Measurements from ENCODE around the gene RALGAPA2.

DNA sequence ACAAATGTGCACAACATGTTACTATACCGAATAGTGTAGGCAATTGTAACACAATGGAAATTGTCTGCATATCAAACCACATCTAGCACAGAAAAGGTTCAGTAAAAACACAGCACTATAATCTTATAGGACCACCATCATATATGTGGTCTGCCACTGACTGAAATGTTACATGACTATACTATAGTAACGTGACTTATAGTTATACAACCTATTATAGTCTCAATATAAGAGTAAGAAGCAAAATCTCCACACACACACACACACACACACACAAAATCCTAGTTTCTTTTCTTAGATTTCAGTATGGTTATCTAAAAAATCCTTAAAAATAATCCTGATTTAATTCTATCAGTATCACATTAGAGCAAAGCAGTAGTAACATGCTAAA lies 164.6 kb downstream of the RALGAPA2 start:
- TF ChIP-seq, protein P1, sequence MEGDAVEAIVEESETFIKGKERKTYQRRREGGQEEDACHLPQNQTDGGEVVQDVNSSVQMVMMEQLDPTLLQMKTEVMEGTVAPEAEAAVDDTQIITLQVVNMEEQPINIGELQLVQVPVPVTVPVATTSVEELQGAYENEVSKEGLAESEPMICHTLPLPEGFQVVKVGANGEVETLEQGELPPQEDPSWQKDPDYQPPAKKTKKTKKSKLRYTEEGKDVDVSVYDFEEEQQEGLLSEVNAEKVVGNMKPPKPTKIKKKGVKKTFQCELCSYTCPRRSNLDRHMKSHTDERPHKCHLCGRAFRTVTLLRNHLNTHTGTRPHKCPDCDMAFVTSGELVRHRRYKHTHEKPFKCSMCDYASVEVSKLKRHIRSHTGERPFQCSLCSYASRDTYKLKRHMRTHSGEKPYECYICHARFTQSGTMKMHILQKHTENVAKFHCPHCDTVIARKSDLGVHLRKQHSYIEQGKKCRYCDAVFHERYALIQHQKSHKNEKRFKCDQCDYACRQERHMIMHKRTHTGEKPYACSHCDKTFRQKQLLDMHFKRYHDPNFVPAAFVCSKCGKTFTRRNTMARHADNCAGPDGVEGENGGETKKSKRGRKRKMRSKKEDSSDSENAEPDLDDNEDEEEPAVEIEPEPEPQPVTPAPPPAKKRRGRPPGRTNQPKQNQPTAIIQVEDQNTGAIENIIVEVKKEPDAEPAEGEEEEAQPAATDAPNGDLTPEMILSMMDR (conservative IDR thresholded peaks at IDR 0.05; ENCODE audit: low read length), result no peak
- TF ChIP-seq EZH2phosphoT487 (IDR thresholded peaks at IDR 0.05; ENCODE audit: borderline replicate concordance), result no peak
